B cell (primary cell): ENCODE data around the gene LRTM1. TPM values are rescaled to one million over a fixed set of nuclear protein-coding genes. Genes with fewer than 3 reads are reported as not detected.

Experiments
- ATAC-seq: fragments of 200-7000 bp; cut with Tn5 transposase; one replicate; pipeline ENCODE4 v1.10.0; 2021; ENCODE audit warnings: low read depth, mild to moderate bottlenecking, moderate number of reproducible peaks, moderate library complexity
- CTCF ChIA-PET: fragments of 350-600 bp; sonication (Branson Sonifier 250); formaldehyde crosslinking; loops from one replicate; lab custom pipeline; 2021; ENCODE audit warnings: antibody characterized with exemption, inconsistent platforms; lab: Charles Lee
- POLR2A ChIA-PET: fragments of 350-600 bp; sonication (Branson Sonifier 250); formaldehyde crosslinking; loops from one replicate; lab custom pipeline; 2021; ENCODE audit warnings: antibody characterized with exemption; lab: Charles Lee
- DNase-seq: peaks from one replicate; pipeline ENCODE4 v3.0.0; 2013
- H2AFZ ChIP-seq: 2 replicates; pipeline ENCODE4 v1.6.1; 2012; ENCODE audit warnings: mild to moderate bottlenecking, low read depth, low read length; ENCODE audit not compliant: insufficient read depth, poor library complexity, severe bottlenecking
- H3K27ac ChIP-seq, 2 donors: 1 replicate in 1 of 2; 2 replicates in 1 of 2; pipeline ENCODE4 v1.5.1; 2012 to 2013; ENCODE audit warnings: low read length in 2 of 2, mild to moderate bottlenecking in 2 of 2, moderate library complexity in 1 of 2
- H3K27me3 ChIP-seq, 4 experiments: fragments of 200-600 bp in 1 of 4; sonication (generic) in 1 of 4; replicated peaks in 1 of 4; 1 replicate in 2 of 4; 2 replicates in 2 of 4; pipeline versions ENCODE4 v1.6.1 to v1.7.0; 2013 to 2016; ENCODE audit warnings: low read length in 3 of 4, mild to moderate bottlenecking in 2 of 4, mixed read lengths in 1 of 4, moderate library complexity in 1 of 4; ENCODE audit not compliant: insufficient read depth in 4 of 4, control insufficient read depth in 3 of 4; ENCODE audit errors: control extremely low read depth in 1 of 4
- H3K36me3 ChIP-seq, 2 experiments: replicated peaks in 1 of 2; 1 replicate in 1 of 2; 2 replicates in 1 of 2; pipeline versions ENCODE4 v1.6.1 to v1.7.1; 2013; ENCODE audit warnings: low read length in 1 of 2; ENCODE audit not compliant: insufficient read depth in 2 of 2, control insufficient read depth in 1 of 2; ENCODE audit errors: control extremely low read depth in 1 of 2, extremely low read depth in 1 of 2
- H3K4me1 ChIP-seq, 2 donors: fragments of 200-600 bp in 1 of 2; sonication (generic) in 1 of 2; 1 replicate in 1 of 2; 2 replicates in 1 of 2; pipeline versions ENCODE4 v1.5.1 to v1.6.1; 2013 to 2017; ENCODE audit warnings: low read length in 2 of 2; ENCODE audit not compliant: control insufficient read depth in 2 of 2, insufficient read depth in 2 of 2
- H3K4me2 ChIP-seq: replicated peaks from 2 replicates; pipeline ENCODE3; 2012; ENCODE audit warnings: mild to moderate bottlenecking, low read depth, low read length; ENCODE audit not compliant: poor library complexity, severe bottlenecking
- H3K4me3 ChIP-seq, 5 experiments: fragments of 200-600 bp in 1 of 5; sonication (generic) in 1 of 5; 1 replicate in 3 of 5; 2 replicates in 2 of 5; pipeline versions ENCODE4 v1.5.1 to v1.7.0; 2011 to 2016; ENCODE audit warnings: low read length in 4 of 5, mild to moderate bottlenecking in 4 of 5, low read depth in 2 of 5, control low read depth in 1 of 5, moderate library complexity in 1 of 5; ENCODE audit not compliant: insufficient read depth in 1 of 5; ENCODE audit errors: control extremely low read depth in 1 of 5, extremely low read depth in 1 of 5
- H3K79me2 ChIP-seq: fragments of 200-600 bp; sonication (generic); one replicate; pipeline ENCODE4 v1.6.0; 2016; ENCODE audit warnings: low read length; ENCODE audit not compliant: control insufficient read depth, insufficient read depth
- H3K9ac ChIP-seq: fragments of 200-600 bp; sonication (generic); 2 replicates; pipeline ENCODE4 v1.6.1; 2017; ENCODE audit warnings: mild to moderate bottlenecking, low read length, moderate library complexity
- H3K9me3 ChIP-seq, 3 donors: one replicate each; pipeline versions ENCODE4 v1.6.1 to v1.7.1; 2013; ENCODE audit warnings: low read length in 2 of 3; ENCODE audit not compliant: control insufficient read depth in 2 of 3, insufficient read depth in 1 of 3; ENCODE audit errors: control extremely low read depth in 1 of 3
- H4K20me1 ChIP-seq: 2 replicates; pipeline ENCODE4 v1.6.0; 2012; ENCODE audit warnings: mild to moderate bottlenecking, low read length; ENCODE audit not compliant: insufficient read depth, control insufficient read depth, poor library complexity, severe bottlenecking
- H3K27ac Mint-ChIP-seq: one replicate; pipeline ENCODE4 v1.8.0; 2021; ENCODE audit warnings: mixed read lengths
- H3K27me3 Mint-ChIP-seq: one replicate; pipeline ENCODE4 v1.8.0; 2021; ENCODE audit warnings: mixed read lengths
- H3K4me1 Mint-ChIP-seq: one replicate; pipeline ENCODE4 v1.8.0; 2021; ENCODE audit warnings: mixed read lengths
- H3K4me3 Mint-ChIP-seq: one replicate; pipeline ENCODE4 v1.8.0; 2021; ENCODE audit warnings: mixed read lengths
- H3K9me3 Mint-ChIP-seq: one replicate; pipeline ENCODE4 v1.8.0; 2022; ENCODE audit warnings: mixed read lengths; ENCODE audit not compliant: insufficient read depth
- EZH2 ChIP-seq: IDR thresholded peaks from 2 replicates; pipeline ENCODE4 v1.6.1; 2012; ENCODE audit warnings: borderline replicate concordance, low read depth, mild to moderate bottlenecking, moderate library complexity, low read length; ENCODE audit not compliant: insufficient read depth, poor library complexity, severe bottlenecking
- WGBS: methylation state at CpG from one replicate; pipeline ENCODE4 v1.1.5; 2013; ENCODE audit warnings: missing lambda C conversion rate; ENCODE audit not compliant: insufficient coverage; 5-methylcytosine and 5-hydroxymethylcytosine counted together
- intact Hi-C: fragments of 100-400 bp; cut with micrococcal nuclease; formaldehyde crosslinking; loops from one replicate; pipeline ENCODE4 v1.10.0; 2022
- polyA plus RNA-seq: library from polyadenylated mRNA; depleted of rRNA; stranded (reverse); fragments of >200 nt; gene quantifications from 2 replicates; pipeline ENCODE4 v1.2.3, GENCODE V29; 2012
- total RNA-seq, 2 donors: library from RNA; stranded (reverse); fragments of 120-200 nt in 1 of 2; gene quantifications; 1 replicate in 1 of 2; 2 replicates in 1 of 2; pipeline versions ENCODE4 v1.2.3 to v1.2.4, GENCODE V29; 2013 to 2022
- TF ChIP-seq, protein P1 (sequence below): fragments of 200-600 bp; IDR thresholded peaks from one replicate; pipeline ENCODE4 v1.8.0; 2022; ENCODE audit warnings: antibody characterized with exemption, mild to moderate bottlenecking

The LRTM1 gene
- total and polyA plus RNA-seq, 2 donors (not counting 1 experiment from before 2014, with no cell fraction given) = not detected

DNA sequence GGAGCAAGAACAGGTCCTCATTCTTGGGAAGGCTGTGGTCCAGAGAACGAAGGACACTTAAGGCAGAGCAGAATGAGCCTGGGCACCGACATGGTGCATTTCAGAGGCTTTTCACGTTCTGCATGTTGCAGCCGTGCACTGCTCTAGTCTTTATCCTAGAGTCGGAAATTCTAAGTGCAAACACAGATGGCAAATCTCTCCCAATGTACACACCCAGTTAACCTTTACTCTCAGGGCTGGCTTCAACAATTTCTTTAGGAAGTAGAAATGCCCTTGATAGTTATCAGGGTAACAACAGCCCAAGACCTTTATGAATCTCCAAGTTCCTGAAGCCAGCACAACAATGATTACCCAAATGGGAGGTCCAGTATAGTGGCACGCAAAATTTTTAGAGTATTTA, 39.1 kb upstream of the LRTM1 start:
- Histone ChIP-seq H3K36me3 (no peaks in the 10 kb centered on the region), H3K27ac (no peak overlapping the region), H3K9me3 (no peaks in the 10 kb centered on the region), H3K9ac (no peak overlapping the region), H3K27me3 (no peaks in the 10 kb centered on the region), H2AFZ (no peak overlapping the region), H3K4me1 (no peaks in the 10 kb centered on the region), H3K4me2 (no peak overlapping the region), H4K20me1 (no peaks in the 10 kb centered on the region), H3K4me3 (no peak overlapping the region), H3K79me2 (no peaks in the 10 kb centered on the region)
- Mint-ChIP-seq H3K4me1 (no peaks in the 10 kb centered on the region), H3K9me3 (no peaks in the 10 kb centered on the region), H3K27me3 (no peaks in the 10 kb centered on the region), H3K4me3 (no peak overlapping the region), H3K27ac (no peak overlapping the region)
- no peak for ATAC-seq
- CTCF ChIA-PET = no interaction called here
- intact Hi-C loops = no loop called here
- POLR2A ChIA-PET = no interaction called here
- WGBS = 93% methylated on average over 4 of the region's 6 CpGs
- TF ChIP-seq, protein P1, sequence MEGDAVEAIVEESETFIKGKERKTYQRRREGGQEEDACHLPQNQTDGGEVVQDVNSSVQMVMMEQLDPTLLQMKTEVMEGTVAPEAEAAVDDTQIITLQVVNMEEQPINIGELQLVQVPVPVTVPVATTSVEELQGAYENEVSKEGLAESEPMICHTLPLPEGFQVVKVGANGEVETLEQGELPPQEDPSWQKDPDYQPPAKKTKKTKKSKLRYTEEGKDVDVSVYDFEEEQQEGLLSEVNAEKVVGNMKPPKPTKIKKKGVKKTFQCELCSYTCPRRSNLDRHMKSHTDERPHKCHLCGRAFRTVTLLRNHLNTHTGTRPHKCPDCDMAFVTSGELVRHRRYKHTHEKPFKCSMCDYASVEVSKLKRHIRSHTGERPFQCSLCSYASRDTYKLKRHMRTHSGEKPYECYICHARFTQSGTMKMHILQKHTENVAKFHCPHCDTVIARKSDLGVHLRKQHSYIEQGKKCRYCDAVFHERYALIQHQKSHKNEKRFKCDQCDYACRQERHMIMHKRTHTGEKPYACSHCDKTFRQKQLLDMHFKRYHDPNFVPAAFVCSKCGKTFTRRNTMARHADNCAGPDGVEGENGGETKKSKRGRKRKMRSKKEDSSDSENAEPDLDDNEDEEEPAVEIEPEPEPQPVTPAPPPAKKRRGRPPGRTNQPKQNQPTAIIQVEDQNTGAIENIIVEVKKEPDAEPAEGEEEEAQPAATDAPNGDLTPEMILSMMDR = no peak
- DNase-seq = no peak

DNA sequence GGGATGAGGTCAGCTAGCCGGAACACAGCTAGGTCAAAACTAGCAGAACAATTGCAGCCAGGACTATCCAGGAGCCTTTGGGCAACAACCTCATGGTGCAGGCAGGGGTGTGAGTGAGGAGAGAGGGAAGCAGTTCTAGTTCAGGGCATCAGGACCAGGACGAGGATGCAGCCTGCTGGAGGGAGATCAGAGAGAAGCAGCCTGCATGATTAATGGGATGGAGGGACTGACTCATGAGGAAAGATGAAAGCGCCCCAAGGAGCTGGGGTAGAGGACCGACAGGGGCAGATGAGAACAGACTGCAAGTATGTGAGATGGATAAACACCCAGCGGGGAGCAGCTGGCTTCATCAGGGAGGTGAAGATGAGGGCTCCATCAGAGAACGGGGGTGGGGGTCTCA, 37.9 kb upstream of the LRTM1 start:
- DNase-seq = no peak

More for the DNA sequence above, 37.9 kb upstream of the LRTM1 start:
- no peak for TF ChIP-seq EZH2
- TF ChIP-seq, protein P1 = no peak
- H3K9me3 ChIP-seq = no peaks in the 10 kb centered on the region
- POLR2A ChIA-PET = no interaction called here
- no peak overlapping the region for H3K9ac ChIP-seq
- no peaks in the 10 kb centered on the region for H3K36me3 ChIP-seq
- H3K27ac ChIP-seq = no peak overlapping the region
- CTCF ChIA-PET = no interaction called here
- H3K79me2 ChIP-seq = no peaks in the 10 kb centered on the region
- no peaks in the 10 kb centered on the region for H4K20me1 ChIP-seq
- H2AFZ ChIP-seq = no peak overlapping the region
- Mint-ChIP-seq H3K27ac (no peak overlapping the region), H3K4me3 (no peak overlapping the region), H3K9me3 (no peaks in the 10 kb centered on the region), H3K27me3 (no peaks in the 10 kb centered on the region), H3K4me1 (no peaks in the 10 kb centered on the region)
- H3K4me2 ChIP-seq = no peak overlapping the region
- intact Hi-C loops = no loop called here
- no peaks in the 10 kb centered on the region for H3K4me1 ChIP-seq
- ATAC-seq = no peak
- WGBS = 96% methylated on average over 6 of the region's 6 CpGs
- no peaks in the 10 kb centered on the region for H3K27me3 ChIP-seq
- H3K4me3 ChIP-seq = no peak overlapping the region
